Fibroblast of skin of right quadriceps (primary cell): ENCODE data around the gene HOATZ.

Source experiments
- DNase-seq: peaks from one replicate; pipeline ENCODE4 v3.0.0-alpha.2; 2013

Gene HOATZ

GRCh38 chr11:111585371-111585770 is 70.8 kb downstream of the HOATZ start:
- peak; percentile 90 for DNase-seq

GRCh38 chr11:111586388-111586831 is 71.8 kb downstream of the HOATZ start:
- peak; percentile 54 for DNase-seq
